Fibroblast of lung (primary cell): ENCODE results near the gene ZBTB49.

ENCODE experiments used
- EZH2 ChIP-seq: IDR thresholded peaks from 2 replicates; pipeline ENCODE4 v1.5.1; 2012; ENCODE audit warnings: low read length, control low read depth, mild to moderate bottlenecking; ENCODE audit errors: missing control alignments
- TF ChIP-seq, protein P1 (sequence below), 2 donors: IDR thresholded peaks in 1 of 2; conservative IDR thresholded peaks in 1 of 2; 1 replicate in 1 of 2; 2 replicates in 1 of 2; pipeline ENCODE4 v1.5.1; 2011 to 2012; ENCODE audit warnings: low read length in 2 of 2, control low read depth in 1 of 2, inconsistent platforms in 1 of 2, low read depth in 1 of 2, mild to moderate bottlenecking in 1 of 2

DNA sequence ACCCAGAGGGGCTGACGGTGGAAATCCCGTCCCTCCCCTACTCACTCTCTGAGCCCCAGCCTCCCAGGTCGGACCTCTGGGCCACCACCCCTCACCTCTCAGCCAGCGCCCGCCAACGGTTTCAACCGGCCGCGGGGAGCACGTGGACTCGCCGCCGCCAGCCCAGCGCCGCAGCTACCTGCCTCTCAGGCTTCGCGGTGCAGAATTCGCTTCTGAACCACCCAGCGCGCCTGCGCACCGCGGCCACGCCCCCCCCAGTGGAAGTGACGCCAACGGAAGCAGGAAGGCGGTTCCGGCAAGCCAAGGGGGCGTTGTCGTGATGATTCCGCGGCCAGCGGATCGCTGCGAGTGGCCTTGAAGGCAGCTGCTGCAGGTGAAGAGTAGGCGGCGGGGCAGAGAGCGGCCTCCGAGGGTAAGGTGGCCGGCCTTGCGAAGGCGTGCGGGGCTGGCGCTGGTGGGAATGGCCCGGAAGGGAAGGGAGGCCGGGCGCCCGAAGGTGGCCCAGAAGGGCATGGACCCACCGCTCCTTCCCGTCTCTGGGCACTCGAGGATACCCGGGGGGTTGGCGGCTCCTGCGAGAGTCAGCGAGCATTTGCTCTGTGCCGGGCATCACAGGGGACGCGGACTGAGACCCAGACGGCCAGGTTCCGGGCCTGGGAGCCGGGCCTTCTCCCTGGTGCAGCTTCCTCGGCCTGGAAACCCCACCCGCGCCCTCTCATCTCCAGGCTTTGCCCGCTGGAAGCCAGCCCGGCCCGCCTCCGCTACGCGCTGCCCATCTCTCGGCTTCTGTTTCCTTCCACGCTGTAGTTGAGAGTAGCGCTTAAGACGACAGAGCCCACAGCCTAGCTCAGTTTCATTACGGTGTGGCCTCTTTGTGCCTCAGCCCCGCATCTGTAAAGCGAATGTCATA, at the start of gene ZBTB49, which contains the start of gene LYAR:
- TF ChIP-seq, protein P1, sequence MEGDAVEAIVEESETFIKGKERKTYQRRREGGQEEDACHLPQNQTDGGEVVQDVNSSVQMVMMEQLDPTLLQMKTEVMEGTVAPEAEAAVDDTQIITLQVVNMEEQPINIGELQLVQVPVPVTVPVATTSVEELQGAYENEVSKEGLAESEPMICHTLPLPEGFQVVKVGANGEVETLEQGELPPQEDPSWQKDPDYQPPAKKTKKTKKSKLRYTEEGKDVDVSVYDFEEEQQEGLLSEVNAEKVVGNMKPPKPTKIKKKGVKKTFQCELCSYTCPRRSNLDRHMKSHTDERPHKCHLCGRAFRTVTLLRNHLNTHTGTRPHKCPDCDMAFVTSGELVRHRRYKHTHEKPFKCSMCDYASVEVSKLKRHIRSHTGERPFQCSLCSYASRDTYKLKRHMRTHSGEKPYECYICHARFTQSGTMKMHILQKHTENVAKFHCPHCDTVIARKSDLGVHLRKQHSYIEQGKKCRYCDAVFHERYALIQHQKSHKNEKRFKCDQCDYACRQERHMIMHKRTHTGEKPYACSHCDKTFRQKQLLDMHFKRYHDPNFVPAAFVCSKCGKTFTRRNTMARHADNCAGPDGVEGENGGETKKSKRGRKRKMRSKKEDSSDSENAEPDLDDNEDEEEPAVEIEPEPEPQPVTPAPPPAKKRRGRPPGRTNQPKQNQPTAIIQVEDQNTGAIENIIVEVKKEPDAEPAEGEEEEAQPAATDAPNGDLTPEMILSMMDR (conservative IDR thresholded peaks at IDR 0.05 in 1 of 2, IDR thresholded peaks at IDR 0.05 in 1 of 2; ENCODE audit: low read depth in 1 of 2, low read length in 2 of 2), result no peak
- no peak for TF ChIP-seq EZH2
